GM18499 (cell line): ENCODE measurements around the gene BRD9.
"Not testable (repeated sequence)": the region's sequence is repeated elsewhere in the genome, so short reads cannot be mapped to it uniquely, and the experiment has no call there.

Source experiments
- ATAC-seq: cut with Tn5 transposase; IDR thresholded peaks from one replicate; pipeline ENCODE4 v1.9.1; 2021; ENCODE audit warnings: moderate number of reproducible peaks; ENCODE audit not compliant: insufficient read depth, unreplicated experiment

Gene BRD9

GRCh38 chr5:861442-862366 is 30.9 kb downstream of the BRD9 start:
- ATAC-seq: no peak

- no peak for ATAC-seq
Measured at GRCh38 chr5:860506-861150, 32.0 kb downstream of the BRD9 start.

- ATAC-seq: no peak
Measured at GRCh38 chr5:859798-860296, 32.8 kb downstream of the BRD9 start.

- ATAC-seq: no peak
Measured at GRCh38 chr5:859391-859790, 33.2 kb downstream of the BRD9 start.

GRCh38 chr5:858726-859125 is 33.9 kb downstream of the BRD9 start:
- no peak for ATAC-seq

GRCh38 chr5:856531-857425 is 35.8 kb downstream of the BRD9 start:
- no peak for ATAC-seq

GRCh38 chr5:855771-856530 is 36.6 kb downstream of the BRD9 start:
- no peak for ATAC-seq

GRCh38 chr5:854966-855743 is 37.4 kb downstream of the BRD9 start:
- no peak for ATAC-seq

- ATAC-seq: no peak
Measured at GRCh38 chr5:854217-854616, 38.4 kb downstream of the BRD9 start.

GRCh38 chr5:853416-854090 is 39.0 kb downstream of the BRD9 start:
- not testable (repeated sequence) for ATAC-seq

GRCh38 chr5:852431-853401 is 39.9 kb downstream of the BRD9 start:
- no peak for ATAC-seq

- ATAC-seq: no peak
Measured at GRCh38 chr5:852018-852417, 40.6 kb downstream of the BRD9 start.

- no peak for ATAC-seq
Measured at GRCh38 chr5:851553-851952, 41.0 kb downstream of the BRD9 start.

- ATAC-seq: no peak
Measured at GRCh38 chr5:851076-851475, 41.5 kb downstream of the BRD9 start.

GRCh38 chr5:850511-851006 is 42.0 kb downstream of the BRD9 start, which contains the start of gene ZDHHC11:
TSS of gene ZDHHC11 (minus strand) at chr5:850986. CDS start at chr5:850602, 384 bp downstream.
- ATAC-seq: no peak

- ATAC-seq: no peak
Measured at GRCh38 chr5:849651-850301, 42.8 kb downstream of the BRD9 start.
